HG03342 (cell line): ENCODE measurements around the gene C2CD5.
A peak's percentile ranks its signal among the peaks of the same experiment; 100 is the strongest.
"Not testable (repeated sequence)": the region's sequence is repeated elsewhere in the genome, so short reads cannot be mapped to it uniquely, and the experiment has no call there.

Source experiments
- ATAC-seq: cut with Tn5 transposase; IDR thresholded peaks from one replicate; pipeline ENCODE4 v1.9.1; 2021; ENCODE audit warnings: mild to moderate bottlenecking, moderate library complexity; ENCODE audit not compliant: unreplicated experiment

The C2CD5 gene

DNA sequence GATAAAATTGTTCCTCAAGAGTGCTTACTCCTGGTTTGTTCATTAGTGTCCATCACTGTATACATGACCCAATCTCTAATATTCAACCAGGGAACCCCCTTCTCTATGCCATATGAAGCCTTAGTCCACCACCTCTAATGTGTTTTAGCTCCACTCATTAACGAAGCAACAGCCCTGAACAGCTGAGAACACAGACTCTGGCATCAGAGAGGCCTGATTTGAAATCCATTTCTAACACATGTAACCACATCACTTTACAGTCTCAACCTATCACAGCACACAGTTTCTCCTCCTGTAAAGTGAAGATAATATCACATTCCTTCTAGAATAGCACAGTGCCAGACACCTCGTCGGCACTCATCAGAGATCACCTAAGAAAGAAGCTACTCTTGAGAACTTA is 64.3 kb downstream of the C2CD5 start:
- ATAC-seq, result no peak

DNA sequence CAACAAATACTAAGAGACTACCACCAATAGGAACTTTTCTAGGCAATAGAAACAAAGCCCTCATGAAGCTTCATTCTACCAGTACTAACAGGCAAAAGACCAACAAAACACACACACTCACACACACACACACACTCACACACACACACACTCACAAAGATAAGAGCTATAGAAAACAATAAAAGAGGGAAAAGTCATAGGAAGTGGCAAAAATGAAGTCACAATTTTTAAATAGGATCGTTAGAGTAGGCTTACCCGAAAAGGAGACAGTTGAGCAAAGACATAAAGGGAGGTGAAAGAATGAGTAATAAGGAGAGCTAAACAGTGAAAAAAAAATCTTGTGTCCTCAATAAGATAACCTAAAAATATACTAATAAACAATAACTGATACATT is 66.5 kb downstream of the C2CD5 start:
- no peak for ATAC-seq

DNA sequence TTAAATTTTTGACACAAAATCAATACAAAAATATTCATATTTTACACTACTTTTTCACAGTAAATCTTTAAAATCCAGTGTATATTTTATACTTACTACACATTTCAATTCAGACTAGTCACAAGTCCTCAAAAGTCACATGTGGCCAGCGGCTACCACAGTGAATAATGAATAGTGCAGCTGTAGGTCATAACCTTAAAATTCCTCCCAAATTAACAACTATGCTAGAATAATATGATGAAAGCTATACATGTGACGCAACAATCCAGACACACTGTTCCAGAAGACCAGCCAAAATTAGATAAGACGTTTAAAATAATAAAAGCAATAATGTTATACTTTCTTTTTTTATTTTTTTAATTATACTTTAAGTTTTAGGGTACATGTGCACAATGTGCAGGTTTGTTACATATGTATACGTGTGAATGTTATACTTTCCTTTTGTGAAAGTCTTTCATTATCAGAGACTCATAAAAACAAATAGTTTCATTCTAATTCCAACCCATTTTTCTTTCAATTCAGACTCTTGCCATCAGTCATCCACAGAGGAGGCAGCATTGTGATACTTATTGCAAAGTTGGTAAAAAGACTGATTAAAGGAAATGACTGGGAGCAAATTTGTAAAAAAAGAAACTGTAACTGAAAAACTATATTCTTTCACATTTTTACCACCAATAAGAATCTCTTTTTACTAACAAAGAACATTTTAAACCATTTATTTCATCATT is 67.0 kb downstream of the C2CD5 start:
- ATAC-seq, result no peak

DNA sequence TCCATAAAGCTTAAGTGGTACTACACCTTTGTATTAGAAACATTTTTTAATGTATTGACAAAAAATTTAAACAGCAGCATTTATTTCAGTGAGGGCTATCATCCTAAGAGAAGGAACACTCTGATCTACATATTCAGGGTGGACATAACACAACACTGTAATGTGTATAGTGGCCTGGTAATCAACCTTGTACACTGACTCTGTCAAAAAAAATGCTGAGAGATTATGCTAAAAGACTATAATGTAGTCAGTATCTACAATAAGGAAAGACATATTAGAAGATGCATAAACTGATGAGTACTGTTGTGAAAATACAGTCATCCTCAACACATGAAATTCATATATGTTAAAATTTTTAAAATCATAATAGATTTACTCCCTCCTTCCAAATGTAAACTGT is 68.2 kb downstream of the C2CD5 start:
- ATAC-seq, result no peak

DNA sequence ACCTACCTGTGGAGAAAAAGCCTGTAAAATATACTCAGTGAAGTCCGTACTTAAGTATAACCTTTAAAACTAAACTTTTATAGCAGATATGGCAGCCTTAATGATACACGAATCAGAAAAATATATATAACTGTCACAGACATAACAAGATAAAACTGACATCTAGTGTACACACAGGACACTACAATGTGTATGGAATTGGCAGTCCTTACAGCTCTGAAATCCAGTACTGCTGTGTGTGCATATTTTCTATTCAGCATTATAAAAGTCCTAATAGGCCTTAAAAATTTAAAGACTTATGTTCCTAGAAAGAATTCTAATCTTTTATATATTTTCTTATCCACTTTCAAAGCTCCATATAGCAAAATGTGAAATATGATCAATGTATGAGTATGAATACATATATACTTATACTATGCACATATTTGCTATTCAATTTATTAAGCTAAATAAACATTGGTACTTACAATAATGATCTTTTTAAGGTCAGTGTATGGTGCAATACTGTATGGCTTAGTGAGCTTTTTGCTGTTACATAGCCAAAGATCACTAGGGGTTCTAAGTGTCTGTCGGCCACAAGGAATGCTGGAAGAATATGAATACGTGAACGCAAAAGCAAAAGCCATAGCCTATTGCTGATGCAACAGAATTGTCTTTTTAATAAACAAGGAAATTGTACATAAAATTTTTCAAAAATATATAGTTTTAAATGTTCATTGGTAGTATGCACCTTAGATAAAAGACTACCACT is 69.2 kb downstream of the C2CD5 start:
- no peak for ATAC-seq

DNA sequence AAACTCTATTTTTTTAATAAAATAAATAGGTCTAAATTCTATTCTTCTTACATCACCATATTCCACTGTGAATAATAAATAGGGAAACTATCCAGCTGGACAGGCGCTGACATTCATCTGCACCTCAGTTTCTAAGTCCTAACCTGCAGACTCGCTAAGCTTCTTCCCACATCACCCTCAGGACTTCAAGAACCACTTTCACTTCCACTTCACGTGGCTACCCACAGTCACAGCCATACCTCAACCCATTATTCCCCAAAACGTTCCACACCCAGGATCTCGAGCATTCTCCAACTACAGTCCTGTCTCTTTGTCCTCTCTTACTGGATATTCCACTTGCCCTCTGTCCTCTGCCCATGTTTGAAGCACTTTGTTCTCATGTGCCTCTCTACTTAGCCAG is 71.1 kb downstream of the C2CD5 start:
- peak; percentile 46 for ATAC-seq

DNA sequence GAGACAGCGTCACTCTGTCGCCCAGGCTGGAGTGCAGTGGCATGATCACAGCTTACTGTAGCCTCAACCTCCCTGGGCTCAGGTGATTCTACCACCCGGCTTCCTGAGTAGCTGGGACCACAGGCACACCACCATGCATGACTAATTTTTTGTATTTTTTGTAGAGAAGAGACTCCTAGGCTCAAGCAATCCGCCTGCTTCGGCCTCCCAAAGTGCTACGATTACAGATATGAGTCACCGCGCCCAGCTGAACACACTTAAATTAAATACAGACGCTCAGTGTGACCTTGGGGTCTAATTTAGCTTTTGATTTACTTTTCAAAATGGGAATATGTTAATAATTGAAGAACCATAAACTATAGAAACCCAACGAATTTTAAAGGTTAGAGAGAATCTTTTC is 77.2 kb downstream of the C2CD5 start:
- no peak for ATAC-seq

DNA sequence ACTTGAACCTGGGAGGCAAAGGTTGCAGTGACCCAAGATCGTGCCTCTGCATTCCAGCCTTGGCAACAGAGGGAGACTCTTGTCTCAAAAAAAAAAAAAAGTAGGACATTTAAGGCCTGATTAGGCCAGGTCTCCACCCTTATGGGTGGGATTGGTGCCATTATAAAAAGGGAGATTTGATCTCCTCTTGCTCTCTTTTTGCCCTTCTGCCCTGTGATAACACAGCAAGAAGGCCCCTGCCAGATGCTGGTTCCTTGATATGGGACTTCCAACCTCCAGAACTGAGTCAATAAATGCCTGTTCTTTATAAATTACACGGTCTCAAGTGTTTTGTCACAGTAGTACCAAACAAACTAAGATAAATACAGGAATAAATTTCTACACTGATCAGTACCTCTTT is 81.0 kb downstream of the C2CD5 start:
- no peak for ATAC-seq

DNA sequence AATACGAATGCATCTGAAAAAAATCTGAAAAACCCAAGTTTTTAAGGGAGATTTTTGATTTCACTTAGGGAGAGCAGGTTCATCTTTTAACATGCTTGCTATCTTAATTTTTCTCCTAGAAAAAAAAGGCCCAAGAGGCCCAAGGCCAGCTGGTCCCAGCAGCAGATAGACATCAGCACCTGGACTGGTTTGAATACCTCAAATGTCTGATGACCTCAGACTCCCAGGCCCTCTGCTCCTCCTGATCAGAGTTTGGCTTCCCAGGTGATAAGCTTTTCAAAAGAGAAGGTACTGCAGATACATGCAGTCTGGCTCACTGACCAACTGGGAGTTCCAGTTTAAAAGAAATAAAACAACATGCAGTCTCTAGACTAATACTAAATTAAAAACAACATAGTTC is 82.6 kb downstream of the C2CD5 start:
- ATAC-seq, result no peak

DNA sequence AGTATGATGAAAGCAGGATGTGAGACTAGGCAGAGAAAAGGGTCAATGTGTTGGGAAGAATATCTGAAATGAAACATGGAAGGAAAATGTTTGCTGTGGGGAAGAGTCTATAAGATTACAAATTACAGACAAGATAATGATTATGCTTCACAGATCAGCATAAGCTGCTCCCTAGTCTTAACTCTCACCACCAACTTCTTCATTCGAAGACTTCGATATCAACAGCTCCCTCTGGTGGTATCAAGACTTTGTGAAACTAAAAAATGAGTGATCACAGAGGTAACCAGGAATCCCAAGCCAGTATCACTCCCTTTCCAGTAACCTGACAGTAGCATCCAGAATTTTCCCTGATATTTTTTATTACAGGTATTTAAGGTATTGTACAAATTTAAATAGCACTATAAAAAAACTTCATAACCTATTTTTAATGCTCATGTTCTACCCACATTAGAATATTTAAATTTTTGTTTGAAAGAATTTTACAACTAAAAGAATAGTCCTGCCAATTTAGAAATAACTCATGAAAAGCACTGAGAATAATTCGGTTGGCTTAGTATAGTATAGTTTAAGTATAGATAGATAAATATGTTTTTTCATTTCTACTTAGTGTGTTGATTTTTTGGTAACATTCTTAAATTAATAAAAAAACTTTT is 84.4 kb downstream of the C2CD5 start:
- ATAC-seq, result no peak

DNA sequence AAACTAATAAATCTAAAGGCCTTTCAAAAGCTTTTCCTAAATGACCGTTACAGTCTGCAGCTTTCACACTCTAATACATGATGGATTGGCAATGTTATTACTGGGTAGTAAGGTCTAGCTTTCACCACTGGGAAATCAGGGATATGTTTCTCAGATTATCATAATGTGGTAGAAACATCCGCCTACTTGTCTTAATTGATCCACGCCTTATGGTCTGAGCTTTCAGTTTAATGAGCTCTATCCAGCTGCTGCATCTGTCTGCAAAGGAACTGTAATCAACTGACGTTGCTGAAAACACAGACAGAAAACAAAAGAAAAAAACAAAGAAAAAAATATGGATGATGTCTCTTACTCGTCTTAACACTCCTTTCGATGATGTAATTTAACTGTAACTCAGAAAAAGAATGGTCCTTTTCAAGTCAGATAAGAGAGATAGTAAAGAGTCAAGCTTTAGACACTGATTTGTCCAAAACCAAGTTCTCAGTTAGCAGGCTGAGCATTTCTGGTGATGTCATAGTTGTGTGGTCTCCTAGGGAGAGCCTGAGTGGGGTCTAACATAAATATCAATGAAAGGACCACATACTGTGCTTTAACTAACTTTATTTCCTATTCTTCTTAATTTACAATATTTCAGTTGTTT is 85.9 kb downstream of the C2CD5 start:
- ATAC-seq, result no peak

DNA sequence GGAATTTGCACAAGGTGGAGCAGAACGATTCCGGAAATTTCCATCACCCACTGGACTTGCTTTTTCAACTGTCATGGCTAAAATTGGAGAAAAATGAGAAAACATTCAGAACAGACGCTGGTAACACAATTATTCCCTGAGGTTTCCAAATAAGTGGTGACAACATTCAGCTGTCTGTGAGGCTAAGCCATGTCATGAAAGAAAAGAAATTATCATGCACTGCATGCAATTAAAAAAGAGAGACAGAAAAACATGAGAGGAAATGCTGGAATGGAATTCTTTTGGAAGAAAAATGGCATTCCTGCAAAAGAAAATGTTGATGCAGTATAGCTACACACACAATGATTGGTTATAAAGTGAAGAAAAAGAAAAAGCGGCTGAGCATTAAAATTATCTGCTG is 87.3 kb downstream of the C2CD5 start:
- no peak for ATAC-seq

DNA sequence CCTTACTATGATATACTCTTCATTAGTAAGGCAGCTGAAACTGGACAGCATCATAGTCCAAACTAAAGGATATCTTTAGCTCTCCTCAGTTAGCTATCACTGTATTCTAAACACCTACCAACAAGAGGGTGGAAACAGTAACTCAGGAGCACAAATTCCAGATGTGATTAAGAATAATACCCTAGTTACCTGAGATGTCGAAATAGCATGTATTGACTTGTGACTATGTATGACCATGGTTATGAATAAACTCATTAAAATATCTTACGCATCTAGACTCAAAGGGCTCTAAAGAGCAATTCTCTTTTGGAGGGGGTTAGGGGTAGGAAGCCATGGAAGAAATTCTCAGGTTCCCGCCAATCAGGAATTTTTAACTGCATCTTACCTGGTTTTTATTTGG is 90.8 kb downstream of the C2CD5 start:
- ATAC-seq, result no peak

DNA sequence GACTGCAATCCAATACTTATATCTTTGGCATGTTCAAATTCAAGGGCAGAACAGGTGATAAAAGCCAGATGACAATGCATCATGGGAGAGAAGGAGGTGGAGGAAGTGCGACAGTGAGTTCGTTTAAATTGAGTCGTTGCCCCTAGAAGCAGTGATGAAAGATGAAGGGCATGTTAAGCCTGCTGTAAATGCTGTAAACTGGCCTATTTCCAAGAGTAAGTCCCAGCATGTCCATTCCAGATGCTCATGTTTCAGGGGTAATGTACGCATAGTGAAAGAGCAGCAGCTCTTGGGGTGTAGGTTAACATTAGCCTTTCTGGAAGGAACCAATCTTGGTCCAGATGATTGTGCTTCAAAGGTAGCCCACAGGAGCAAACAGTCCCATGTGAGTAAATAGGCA is 97.1 kb downstream of the C2CD5 start:
- ATAC-seq, result no peak

DNA sequence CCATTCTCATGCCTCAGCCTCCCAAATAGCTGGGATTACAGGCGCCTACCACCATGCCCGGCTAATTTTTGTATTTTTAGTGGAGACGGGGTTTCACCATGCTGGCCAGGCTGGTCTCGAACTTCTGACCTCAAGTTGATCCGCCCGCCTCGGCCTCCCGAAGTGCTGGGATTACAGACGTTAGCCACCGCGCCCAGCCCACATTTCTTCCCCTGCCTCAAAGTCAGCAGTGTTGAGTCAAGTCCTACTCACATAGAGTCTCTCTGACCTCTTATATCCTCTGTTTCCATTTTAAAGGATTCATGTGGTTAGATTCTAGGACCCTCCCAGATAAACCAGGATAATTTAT is 100.1 kb downstream of the C2CD5 start:
- ATAC-seq, result not testable (repeated sequence)

DNA sequence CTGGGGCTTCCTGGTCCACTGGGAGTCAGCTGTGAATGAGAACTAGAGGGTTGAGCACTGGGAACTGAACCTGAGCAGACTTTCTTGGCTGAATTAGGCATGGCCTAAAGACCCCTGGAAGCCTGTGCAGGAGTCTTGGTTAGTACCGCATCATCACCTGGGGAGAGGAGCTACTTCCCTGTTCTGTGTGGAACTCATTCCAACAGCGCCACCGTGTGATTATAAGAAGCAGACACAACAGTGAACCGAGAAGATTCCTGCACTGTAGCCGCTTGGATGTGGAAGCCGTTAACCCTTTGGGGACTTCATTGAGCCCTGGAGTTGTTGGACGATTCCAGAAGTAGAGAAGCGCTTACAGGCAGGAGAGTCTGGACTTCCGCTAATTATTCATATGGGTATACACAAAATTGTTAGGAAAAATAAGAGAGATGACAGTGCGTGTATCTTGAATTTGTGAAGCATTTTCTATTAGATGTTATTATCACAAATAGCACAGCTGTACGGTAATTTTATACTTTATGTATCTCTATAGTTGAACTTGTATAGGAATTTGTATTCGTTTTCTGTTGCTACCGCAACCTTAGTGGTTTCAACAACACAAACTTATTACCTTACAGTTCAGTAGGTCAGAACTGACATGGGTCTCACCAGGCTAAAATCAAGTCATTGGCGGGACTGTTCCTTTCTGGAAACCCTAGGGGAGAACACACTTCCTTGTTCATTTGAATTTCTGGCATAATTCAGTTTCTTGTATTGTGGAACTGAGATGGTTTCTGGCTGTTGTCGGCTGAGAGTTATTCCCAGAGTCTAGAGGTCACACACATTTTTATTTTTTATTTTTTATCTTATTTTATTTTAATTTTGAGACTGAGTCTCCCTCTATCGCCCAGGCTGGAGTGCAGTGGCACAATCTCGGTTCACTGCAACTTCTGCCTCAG is 100.7 kb downstream of the C2CD5 start:
- ATAC-seq, result peak; percentile 100

DNA sequence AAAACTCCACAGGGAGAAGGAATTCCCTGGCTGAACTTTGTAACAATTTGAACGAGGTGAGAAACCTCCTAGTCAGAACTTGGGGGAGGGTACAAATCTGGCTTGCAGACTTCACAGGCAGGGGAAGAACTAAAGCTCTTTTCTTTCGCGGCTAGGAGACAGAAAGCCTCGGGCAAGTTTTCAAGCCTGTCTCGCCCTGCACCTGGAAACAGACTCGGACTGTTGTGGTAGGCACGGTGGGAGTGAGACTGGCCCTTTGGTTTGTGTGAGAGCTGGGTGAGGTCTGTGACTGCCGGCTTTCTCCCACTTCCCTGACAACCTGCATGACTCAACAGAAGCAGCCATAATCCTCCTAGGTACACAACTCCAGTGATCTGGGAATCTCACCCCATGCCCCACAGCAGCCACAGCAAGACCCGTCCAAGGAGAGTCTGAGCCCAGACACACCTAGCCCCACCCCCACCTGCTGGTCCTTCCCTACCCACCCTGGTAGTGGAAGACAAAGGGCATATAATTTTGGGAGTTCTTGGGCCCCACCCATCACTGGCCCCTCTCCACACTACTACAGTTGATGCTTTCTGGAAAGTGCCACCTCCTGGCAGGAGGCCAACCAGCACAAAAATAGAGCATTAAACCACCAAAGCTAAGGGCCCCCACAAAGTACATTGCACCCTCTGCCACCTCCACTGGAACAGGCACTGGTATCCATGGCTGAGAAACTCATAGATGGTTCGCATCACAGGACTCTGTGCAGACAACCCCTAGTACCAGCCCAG is 107.1 kb downstream of the C2CD5 start:
- no peak for ATAC-seq

DNA sequence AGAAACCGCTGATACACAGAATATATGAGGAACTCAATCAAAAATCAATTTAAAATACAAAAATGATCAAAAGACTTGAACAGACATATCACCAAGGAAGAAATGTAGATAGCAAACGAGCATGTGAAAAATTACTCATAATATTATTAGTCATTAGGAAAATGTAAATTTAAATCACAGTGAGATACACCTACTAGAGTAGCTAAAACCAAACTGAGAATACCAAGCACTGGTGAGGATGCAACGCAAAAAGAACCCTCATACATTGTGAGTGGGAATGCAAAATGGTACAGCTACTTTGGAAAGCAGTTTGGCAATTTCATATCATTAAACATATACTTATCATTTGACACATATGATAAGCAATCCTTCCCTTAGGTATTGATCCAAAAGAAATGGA is 108.8 kb downstream of the C2CD5 start:
- ATAC-seq, result no peak

DNA sequence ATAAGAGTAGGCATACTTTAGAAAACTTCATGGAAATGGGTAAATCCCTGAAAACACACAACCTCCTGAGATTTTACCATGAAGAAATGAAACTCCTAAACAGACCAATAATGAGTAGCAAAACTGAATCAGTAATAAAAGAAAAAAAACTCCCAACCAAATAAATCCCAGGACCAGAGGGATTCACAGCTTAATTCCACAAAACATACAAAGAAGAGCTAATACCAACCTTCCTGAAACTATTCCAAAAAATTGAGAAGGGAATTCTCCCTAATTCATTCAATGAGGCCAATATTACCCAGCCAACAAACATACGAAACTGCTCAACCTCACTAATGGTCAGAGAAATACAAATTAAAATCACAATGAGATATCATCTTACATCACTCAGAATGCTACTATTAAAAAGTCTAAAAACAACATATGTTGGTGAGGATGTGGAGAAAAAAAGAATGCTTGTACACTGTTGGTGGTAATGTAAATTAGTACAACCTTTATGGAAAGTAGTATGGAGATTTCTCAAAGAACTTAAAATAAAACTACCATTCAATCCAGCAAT is 112.6 kb downstream of the C2CD5 start:
- ATAC-seq, result no peak

DNA sequence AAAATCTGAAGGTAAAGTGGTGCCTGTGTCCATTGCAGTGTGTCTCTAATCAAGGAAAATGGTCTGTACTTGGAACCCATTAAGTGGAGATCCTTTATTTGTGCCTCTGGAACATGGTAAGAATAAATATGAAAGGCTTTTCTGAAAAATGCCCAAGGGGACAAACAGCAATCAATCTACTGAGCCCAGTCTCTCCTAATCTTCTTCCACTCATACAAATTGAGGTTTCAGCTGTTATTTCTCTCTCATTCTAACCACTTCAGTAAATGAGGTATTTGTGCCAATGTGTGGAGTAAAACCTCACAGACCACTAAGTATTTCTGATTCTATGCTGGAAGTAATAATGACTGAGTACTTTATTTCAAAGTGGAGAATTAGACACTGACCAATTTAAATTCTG is 127.5 kb downstream of the C2CD5 start:
- ATAC-seq, result no peak
